HCT116 (cell line): ENCODE results near the gene TMEM187. TPM values are rescaled to one million over a fixed set of nuclear protein-coding genes. Genes with fewer than 3 reads are reported as not detected.

Source experiments
- ATAC-seq: fragments of 200-7000 bp; cut with Tn5 transposase; 2 replicates; pipeline ENCODE4 v1.9.1; 2020; ENCODE audit warnings: mild to moderate bottlenecking, moderate library complexity
- BruUV-seq: library from RNA; stranded (reverse); fragments of 400-500 nt; replicated peaks from 2 replicates; lab custom pipeline; 2021; lab: Mats Ljungman, UMichigan
- CTCF ChIA-PET: fragments of 300-600 bp; sonication (Branson Sonifier 250); formaldehyde crosslinking; loops from one replicate; lab custom pipeline; 2021; ENCODE audit warnings: antibody characterized with exemption; lab: Charles Lee
- POLR2A ChIA-PET: fragments of 300-600, 350-600 bp; sonication (Branson Sonifier 250); formaldehyde crosslinking; loops from one replicate; lab custom pipeline; 2021; ENCODE audit warnings: antibody characterized with exemption; lab: Charles Lee
- RAD21 ChIA-PET, 2 experiments: fragments of 300-600 bp; sonication (Branson Sonifier 250); formaldehyde crosslinking; loops; one replicate each; lab custom pipeline; 2023; ENCODE audit warnings: low total read pairs in 2 of 2; ENCODE audit not compliant: uncharacterized antibody in 2 of 2, unreplicated experiment in 2 of 2, low non-redundant PET in 1 of 2; lab: Charles Lee
- DNase-seq: peaks from one replicate; pipeline ENCODE4 v3.0.0-alpha.2; 2010; ENCODE audit warnings: low read depth, low spot score
- H2AFZ ChIP-seq: fragments of 200-600 bp; shearing (Covaris generic), sonication (generic); 2 replicates; pipeline ENCODE4 v1.6.1; 2017; ENCODE audit warnings: low read depth, mixed run types, mixed read lengths, antibody characterized with exemption, low read length; ENCODE audit not compliant: poor library complexity, severe bottlenecking
- H3K27ac ChIP-seq: 2 replicates; pipeline ENCODE4 v1.5.1; 2012; ENCODE audit warnings: low read depth, low read length
- H3K27me3 ChIP-seq: fragments of 200-600 bp; sonication (generic); 2 replicates; pipeline ENCODE4 v1.6.1; 2016; ENCODE audit warnings: mixed run types, low read length, mixed read lengths; ENCODE audit not compliant: insufficient read depth
- H3K36me3 ChIP-seq, 2 experiments: fragments of 200-500 bp in 1 of 2; fragments of 200-600 bp in 1 of 2; sonication (Bioruptor generic) in 1 of 2; sonication (generic) in 1 of 2; 2 replicates each; pipeline versions ENCODE4 v1.5.1 to v1.6.1; 2014 to 2016; ENCODE audit warnings: low read length in 2 of 2, inconsistent platforms in 1 of 2, mixed read lengths in 1 of 2, mixed run types in 1 of 2; ENCODE audit not compliant: insufficient read depth in 2 of 2, control insufficient read depth in 1 of 2
- H3K4me1 ChIP-seq, 2 experiments: fragments of 200-600 bp in 1 of 2; sonication (generic) in 1 of 2; 2 replicates each; pipeline versions ENCODE4 v1.5.1 to v1.6.1; 2012 to 2017; ENCODE audit warnings: low read length in 2 of 2, inconsistent platforms in 1 of 2, mild to moderate bottlenecking in 1 of 2, mixed read lengths in 1 of 2, mixed run types in 1 of 2, moderate library complexity in 1 of 2; ENCODE audit not compliant: insufficient read depth in 2 of 2, control insufficient read depth in 1 of 2
- H3K4me2 ChIP-seq: fragments of 200-600 bp; sonication (generic); 2 replicates; pipeline ENCODE4 v1.6.1; 2017; ENCODE audit warnings: mixed run types, low read length, mixed read lengths
- H3K4me3 ChIP-seq, 2 experiments: fragments of 200-600 bp in 1 of 2; sonication (generic) in 1 of 2; replicated peaks in 1 of 2; 2 replicates each; pipeline ENCODE4 v1.5.1; 2011 to 2016; ENCODE audit warnings: low read length in 2 of 2, control low read depth in 1 of 2, low read depth in 1 of 2, mild to moderate bottlenecking in 1 of 2, mixed read lengths in 1 of 2, mixed run types in 1 of 2
- H3K79me2 ChIP-seq: fragments of 200-600 bp; sonication (generic); 2 replicates; pipeline ENCODE4 v1.6.1; 2017; ENCODE audit warnings: mild to moderate bottlenecking, mixed run types, low read length, moderate library complexity, mixed read lengths; ENCODE audit not compliant: insufficient read depth
- H3K9ac ChIP-seq: fragments of 200-600 bp; sonication (generic); 2 replicates; pipeline ENCODE4 v1.6.1; 2016; ENCODE audit warnings: low read length, mixed read lengths
- H3K9me2 ChIP-seq: fragments of 200-600 bp; sonication (generic), shearing (Covaris generic); 2 replicates; pipeline ENCODE4 v1.6.1; 2017; ENCODE audit warnings: mixed run types, mild to moderate bottlenecking, moderate library complexity; ENCODE audit not compliant: insufficient read depth
- H3K9me3 ChIP-seq, 2 experiments: fragments of 200-500 bp in 1 of 2; fragments of 200-600 bp in 1 of 2; sonication (Bioruptor generic) in 1 of 2; sonication (generic) in 1 of 2; 2 replicates each; pipeline ENCODE4 v1.6.1; 2014 to 2017; ENCODE audit warnings: low read length in 2 of 2, mixed read lengths in 2 of 2, inconsistent platforms in 1 of 2, low read depth in 1 of 2, mild to moderate bottlenecking in 1 of 2, mixed run types in 1 of 2, moderate library complexity in 1 of 2; ENCODE audit not compliant: control insufficient read depth in 1 of 2, insufficient read depth in 1 of 2
- H4K20me1 ChIP-seq: fragments of 200-600 bp; sonication (generic), shearing (Covaris generic); 2 replicates; pipeline ENCODE4 v1.6.1; 2017; ENCODE audit warnings: mixed run types, mild to moderate bottlenecking, moderate library complexity; ENCODE audit not compliant: insufficient read depth
- CEBPB ChIP-seq: IDR thresholded peaks from 2 replicates; pipeline ENCODE4 v1.6.1; 2012; ENCODE audit warnings: low read depth
- EZH2phosphoT487 ChIP-seq: fragments of 200-600 bp; IDR thresholded peaks from 2 replicates; pipeline ENCODE4 v1.6.1; 2018; ENCODE audit warnings: antibody characterized with exemption, borderline replicate concordance
- JUND ChIP-seq: IDR thresholded peaks from 2 replicates; pipeline ENCODE4 v1.6.1; 2012
- MAX ChIP-seq: IDR thresholded peaks from 2 replicates; pipeline ENCODE4 v1.6.1; 2012
- REST ChIP-seq: IDR thresholded peaks from 2 replicates; pipeline ENCODE4 v1.6.1; 2012; ENCODE audit warnings: low read depth
- SIN3A ChIP-seq: IDR thresholded peaks from 2 replicates; pipeline ENCODE4 v1.6.1; 2012; ENCODE audit warnings: low read depth
- ZFX ChIP-seq: fragments of 450-650 bp; IDR thresholded peaks from 2 replicates; pipeline ENCODE4 v1.6.1; 2017
- ZNF274 ChIP-seq: fragments of 200-500 bp; sonication (Bioruptor generic); IDR thresholded peaks from 2 replicates; pipeline ENCODE4 v1.6.1; 2014; ENCODE audit warnings: mild to moderate bottlenecking, low read depth, low read length, inconsistent platforms
- intact Hi-C: fragments of 100-400 bp; cut with micrococcal nuclease; formaldehyde crosslinking; loops from 2 replicates; pipeline ENCODE4 v1.10.0; 2022
- total RNA-seq: library from RNA; stranded (reverse); gene quantifications from one replicate; pipeline ENCODE4 v1.2.1, GENCODE V29; 2021; ENCODE audit not compliant: unreplicated experiment
- TF ChIP-seq, protein P1 (sequence below): IDR thresholded peaks from 2 replicates; pipeline ENCODE4 v1.6.1; 2012

TMEM187 gene
- total RNA-seq, 1 experiment from 2014 or later: 12.6 TPM

DNA sequence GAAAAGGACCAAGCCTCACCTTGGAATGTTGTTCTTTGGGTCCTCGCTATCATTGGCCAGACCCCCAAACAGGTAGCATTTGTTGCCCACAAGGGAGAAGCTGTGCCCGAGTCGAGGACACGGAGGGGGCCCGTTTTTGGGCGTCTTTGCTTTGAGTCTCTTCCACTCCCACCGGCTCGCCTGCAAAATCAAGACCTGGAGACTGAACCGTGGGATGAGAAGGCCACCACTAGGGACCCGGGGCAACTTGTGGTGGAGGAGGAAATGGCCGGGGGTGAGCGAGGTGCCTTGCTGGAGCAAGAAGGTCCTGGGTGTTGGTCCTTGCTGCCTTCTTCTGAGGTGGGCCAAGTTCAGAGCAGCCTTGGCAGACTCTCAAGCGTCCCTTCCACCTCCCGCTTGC, 8.4 kb upstream of the TMEM187 start:
- no peak overlapping the region for H2AFZ ChIP-seq
- DNase-seq: no peak
- H3K9me2 ChIP-seq: no peaks in the 10 kb centered on the region
- TF ChIP-seq MAX (no peak), ZFX (no peak), ZNF274 (no peak), EZH2phosphoT487 (no peak)
- TF ChIP-seq, protein P1, sequence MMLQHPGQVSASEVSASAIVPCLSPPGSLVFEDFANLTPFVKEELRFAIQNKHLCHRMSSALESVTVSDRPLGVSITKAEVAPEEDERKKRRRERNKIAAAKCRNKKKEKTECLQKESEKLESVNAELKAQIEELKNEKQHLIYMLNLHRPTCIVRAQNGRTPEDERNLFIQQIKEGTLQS: no peak
- H3K9ac ChIP-seq: no peak overlapping the region
- no TSS peak for BruUV-seq
- ATAC-seq: no peak
- H3K4me3 ChIP-seq: no peak overlapping the region
- intact Hi-C loops: no loop called here
- H3K79me2 ChIP-seq: peaks cover 79% of the 10 kb centered on the region
- RAD21 ChIA-PET: no interaction called here
- POLR2A ChIA-PET: interaction anchor here (1.3 kb wide), 1 partner anchor 10 kb away, joined by 3 read pairs; no protein-coding TSS in a partner anchor
- H3K9me3 ChIP-seq: no peaks in the 10 kb centered on the region
- no peaks in the 10 kb centered on the region for H3K27me3 ChIP-seq
- H3K4me1 ChIP-seq: peaks cover 2 to 5% of the 10 kb centered on the region in 2 experiments; a peak in 2 of 4 replicates
- no peak overlapping the region for H3K4me2 ChIP-seq
- no peak overlapping the region for H3K27ac ChIP-seq
- no peaks in the 10 kb centered on the region for H4K20me1 ChIP-seq
- CTCF ChIA-PET: no interaction called here
- peaks cover 10 to 27% of the 10 kb centered on the region in 2 experiments; a peak in 3 of 4 replicates for H3K36me3 ChIP-seq

GRCh38 chrX:153965406-153965805, 7.1 kb upstream of the TMEM187 start:
- peaks cover 92% of the 10 kb centered on the region for H3K79me2 ChIP-seq
- ChIA-PET POLR2A (no interaction called here), CTCF (no interaction called here)
- no peaks in the 10 kb centered on the region for H3K27me3 ChIP-seq
- H3K4me2 ChIP-seq: no peak overlapping the region
- H3K9me3 ChIP-seq: no peaks in the 10 kb centered on the region
- H3K36me3 ChIP-seq: peaks cover 9 to 22% of the 10 kb centered on the region in 2 experiments; a peak in 3 of 4 replicates
- no peak overlapping the region for H2AFZ ChIP-seq
- peaks cover 7 to 13% of the 10 kb centered on the region in 2 experiments; a peak in 3 of 4 replicates for H3K4me1 ChIP-seq
- no TSS peak for BruUV-seq
- H4K20me1 ChIP-seq: no peaks in the 10 kb centered on the region
- no peak for ATAC-seq
- intact Hi-C loops: no loop called here
- no peak overlapping the region for H3K9ac ChIP-seq
- H3K9me2 ChIP-seq: no peaks in the 10 kb centered on the region
- H3K27ac ChIP-seq: no peak overlapping the region
- no peak for TF ChIP-seq REST
- TF ChIP-seq JUND: no peak
- no peak for TF ChIP-seq SIN3A
- no peak for TF ChIP-seq ZNF274
- TF ChIP-seq CEBPB: no peak
- TF ChIP-seq, protein P1: no peak
- TF ChIP-seq, all 23 proteins: peak for 0
- no peak overlapping the region for H3K4me3 ChIP-seq
- RAD21 ChIA-PET: no interaction called here
- DNase-seq: no peak
